HTERT RPE-1 (cell line): ENCODE results near the gene AATK.
"Not testable (repeated sequence)": the region's sequence is repeated elsewhere in the genome, so short reads cannot be mapped to it uniquely, and the experiment has no call there.

Experiments used
- in situ Hi-C: fragments of 300-500 bp; cut with MboI; formaldehyde crosslinking; loops from 4 replicates; pipeline ENCODE4 v1.14.3; 2020; ENCODE audit warnings: low sequenced_read_pairs

Gene AATK

GRCh38 chr17:81094509-81095382 lies 71.3 kb downstream of the AATK start:
- in situ Hi-C loops: no loop called here

- in situ Hi-C loops: no loop called here
Measured at GRCh38 chr17:81093619-81094508, 72.2 kb downstream of the AATK start.

GRCh38 chr17:81092518-81093095 lies 73.4 kb downstream of the AATK start:
- in situ Hi-C loops: no loop called here

- in situ Hi-C loops: no loop called here
Measured at GRCh38 chr17:81091774-81092517, 74.1 kb downstream of the AATK start.

- in situ Hi-C loops: no loop called here
Measured at GRCh38 chr17:81091154-81091553, 74.9 kb downstream of the AATK start.

- in situ Hi-C loops: no loop called here
Measured at GRCh38 chr17:81090361-81091136, 75.5 kb downstream of the AATK start.

- in situ Hi-C loops: no loop called here
Measured at GRCh38 chr17:81086789-81087551, 79.1 kb downstream of the AATK start.

- in situ Hi-C loops: no loop called here
Measured at GRCh38 chr17:81085420-81085911, 80.6 kb downstream of the AATK start.

GRCh38 chr17:81084680-81085419 lies 81.2 kb downstream of the AATK start:
- in situ Hi-C loops: no loop called here

- in situ Hi-C loops: no loop called here
Measured at GRCh38 chr17:81083125-81083765, 82.8 kb downstream of the AATK start.

- in situ Hi-C loops: no loop called here
Measured at GRCh38 chr17:81082177-81083073, 83.6 kb downstream of the AATK start.

GRCh38 chr17:81081222-81082176 lies 84.5 kb downstream of the AATK start:
- in situ Hi-C loops: no loop called here

GRCh38 chr17:81080019-81080418 lies 86.0 kb downstream of the AATK start:
- in situ Hi-C loops: no loop called here

- in situ Hi-C loops: not testable (repeated sequence)
Measured at GRCh38 chr17:81078026-81078913, 87.8 kb downstream of the AATK start.
